GM18520 (cell line): ENCODE measurements around the gene TNFAIP8.

Experiments used
- ATAC-seq: cut with Tn5 transposase; IDR thresholded peaks from one replicate; pipeline ENCODE4 v1.9.1; 2021; ENCODE audit not compliant: unreplicated experiment

Gene TNFAIP8

DNA sequence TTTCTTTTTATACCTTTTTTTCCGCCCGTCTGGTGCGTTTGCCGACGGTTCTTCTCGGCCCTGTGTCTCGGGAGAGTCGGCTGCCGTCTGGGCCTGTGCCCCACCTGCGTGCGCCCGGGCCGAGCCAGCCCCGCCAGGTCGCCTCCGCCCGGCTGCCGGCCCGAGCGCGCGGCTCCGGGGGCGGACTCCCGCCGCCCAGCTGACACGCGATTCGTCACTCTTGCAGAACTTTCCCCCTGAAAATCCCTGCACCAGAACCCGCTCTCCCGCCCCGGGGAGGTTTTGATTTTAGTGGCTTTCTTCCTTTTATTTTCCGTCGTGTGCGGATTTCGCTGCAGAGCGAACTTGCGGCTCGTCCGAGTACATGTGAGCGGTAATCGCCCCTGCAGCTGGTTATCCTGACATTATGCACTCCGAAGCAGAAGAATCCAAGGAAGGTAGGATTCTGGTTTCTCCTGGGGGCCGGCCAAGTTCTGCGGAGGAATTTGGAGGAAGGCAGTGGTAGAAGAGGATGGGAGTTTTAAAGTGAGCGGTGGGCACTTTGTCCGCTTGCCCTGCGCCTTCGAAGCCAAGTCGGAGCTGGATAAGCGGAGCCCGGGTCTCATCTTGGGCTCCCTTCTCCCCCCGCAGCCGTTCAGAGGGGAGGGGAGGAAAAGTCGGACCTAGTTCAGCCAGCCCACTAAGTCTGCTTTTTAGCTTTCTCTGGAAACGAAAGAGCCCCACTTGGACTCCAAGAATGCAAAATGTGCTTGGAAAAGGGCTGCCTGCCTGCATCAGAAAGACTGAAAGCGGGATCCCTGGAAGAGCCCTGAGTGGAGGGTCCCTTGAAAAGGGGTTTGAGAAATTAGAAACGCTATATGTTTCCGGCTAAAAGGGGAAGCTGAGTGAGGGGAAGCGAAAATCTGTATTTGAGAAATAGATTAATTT is at the start of gene TNFAIP8:
Gene TNFAIP8, plus strand, starts transcription at position 335 of the 927 bp plus-strand sequence. Its CDS starts 72 bp downstream, at position 407.
- ATAC-seq: peak; percentile 23

DNA sequence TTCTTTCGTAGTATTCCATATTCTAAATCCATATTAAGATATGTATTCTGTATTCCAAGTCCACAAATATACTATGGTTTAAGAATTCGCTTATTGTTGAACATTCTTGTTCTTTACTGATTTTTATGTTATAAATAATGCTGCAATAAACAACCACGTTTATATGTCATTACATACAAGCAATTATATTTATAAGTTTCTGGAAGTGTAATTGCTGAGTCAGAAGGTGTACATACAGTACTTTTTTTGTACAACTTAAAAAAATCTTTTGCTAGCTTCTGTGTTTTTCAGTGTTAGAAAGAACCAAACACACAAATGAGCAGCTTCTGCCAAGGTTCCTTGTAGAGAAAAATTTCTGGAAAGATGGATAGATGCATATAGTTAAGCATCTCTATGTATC is 48.6 kb upstream of the TNFAIP8 start:
- no peak for ATAC-seq

DNA sequence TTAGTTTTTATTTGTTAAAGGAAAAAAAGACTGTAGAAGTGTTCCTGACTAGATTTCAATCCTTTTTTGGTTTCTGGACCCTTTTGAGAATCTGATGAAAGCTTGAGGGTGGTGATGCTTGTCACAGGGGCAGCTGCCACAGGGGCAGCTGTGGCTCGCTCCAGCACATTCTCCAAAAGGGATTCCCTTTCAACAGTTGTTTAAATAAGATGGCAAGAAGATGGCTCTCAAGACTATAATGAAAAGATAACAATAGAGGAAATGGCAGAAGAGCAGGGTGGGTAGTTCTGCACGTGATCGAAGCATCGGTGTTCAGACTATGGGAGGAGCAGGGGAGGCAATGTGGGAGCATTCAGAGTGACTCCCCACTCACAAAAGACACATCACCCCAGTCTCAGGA is 46.5 kb upstream of the TNFAIP8 start:
- ATAC-seq: no peak

DNA sequence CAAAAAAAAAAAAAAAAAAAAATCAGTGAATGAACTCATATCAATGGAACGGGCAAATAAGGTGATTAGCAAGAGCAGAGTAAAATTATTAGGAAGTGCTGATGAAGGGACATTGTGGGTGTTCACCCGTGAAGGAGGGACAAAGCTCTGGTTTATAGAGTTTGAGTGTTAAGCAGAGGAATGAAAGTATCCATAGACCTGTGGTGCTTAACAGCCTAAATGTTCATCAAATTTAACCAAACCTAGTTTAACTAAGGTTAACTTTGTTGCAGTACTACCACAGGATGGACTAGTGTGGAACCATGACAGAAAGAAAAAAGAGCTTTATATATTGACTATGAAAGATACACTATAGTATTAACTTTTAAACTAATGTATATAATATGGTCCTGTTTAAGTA is 44.1 kb upstream of the TNFAIP8 start:
- ATAC-seq: no peak

DNA sequence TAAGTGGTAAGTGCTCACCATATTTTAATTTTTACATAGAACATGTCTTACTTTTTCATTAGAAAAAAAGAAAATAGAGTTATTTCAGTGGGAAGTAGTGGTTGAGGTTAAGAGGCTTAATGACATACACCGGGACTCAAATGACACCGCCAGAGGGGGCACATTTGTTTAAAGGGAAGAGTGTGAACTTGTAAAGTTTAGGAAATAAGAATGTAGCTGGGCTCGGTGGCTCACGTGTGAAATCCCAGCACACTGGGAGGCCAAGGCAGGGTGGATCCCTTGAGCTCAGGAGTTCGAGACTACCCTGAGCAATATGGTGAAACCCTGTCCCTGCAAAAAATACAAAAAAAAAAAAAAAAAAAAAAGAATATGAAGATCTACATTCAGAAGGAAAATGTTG is 43.4 kb upstream of the TNFAIP8 start:
- no peak for ATAC-seq

DNA sequence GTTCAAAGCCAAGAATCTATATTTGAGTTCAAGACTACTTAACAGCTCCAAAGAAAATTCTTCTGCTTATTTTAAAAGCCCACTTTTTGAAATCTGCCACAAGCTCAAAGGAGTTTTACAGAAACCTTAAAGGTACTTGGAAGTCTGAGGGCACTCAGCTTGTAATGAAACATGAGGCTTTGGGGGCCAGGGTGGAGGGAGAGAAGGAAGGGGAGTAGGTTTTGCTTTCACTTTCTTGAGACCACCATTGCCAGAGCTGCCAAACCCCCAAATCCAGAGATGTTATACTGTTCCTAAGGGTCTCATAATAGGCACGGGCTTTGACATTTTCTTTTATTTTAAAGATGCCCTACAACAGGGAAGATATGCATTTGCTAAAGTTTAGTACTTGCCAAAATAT is 42.6 kb upstream of the TNFAIP8 start:
- ATAC-seq: no peak

DNA sequence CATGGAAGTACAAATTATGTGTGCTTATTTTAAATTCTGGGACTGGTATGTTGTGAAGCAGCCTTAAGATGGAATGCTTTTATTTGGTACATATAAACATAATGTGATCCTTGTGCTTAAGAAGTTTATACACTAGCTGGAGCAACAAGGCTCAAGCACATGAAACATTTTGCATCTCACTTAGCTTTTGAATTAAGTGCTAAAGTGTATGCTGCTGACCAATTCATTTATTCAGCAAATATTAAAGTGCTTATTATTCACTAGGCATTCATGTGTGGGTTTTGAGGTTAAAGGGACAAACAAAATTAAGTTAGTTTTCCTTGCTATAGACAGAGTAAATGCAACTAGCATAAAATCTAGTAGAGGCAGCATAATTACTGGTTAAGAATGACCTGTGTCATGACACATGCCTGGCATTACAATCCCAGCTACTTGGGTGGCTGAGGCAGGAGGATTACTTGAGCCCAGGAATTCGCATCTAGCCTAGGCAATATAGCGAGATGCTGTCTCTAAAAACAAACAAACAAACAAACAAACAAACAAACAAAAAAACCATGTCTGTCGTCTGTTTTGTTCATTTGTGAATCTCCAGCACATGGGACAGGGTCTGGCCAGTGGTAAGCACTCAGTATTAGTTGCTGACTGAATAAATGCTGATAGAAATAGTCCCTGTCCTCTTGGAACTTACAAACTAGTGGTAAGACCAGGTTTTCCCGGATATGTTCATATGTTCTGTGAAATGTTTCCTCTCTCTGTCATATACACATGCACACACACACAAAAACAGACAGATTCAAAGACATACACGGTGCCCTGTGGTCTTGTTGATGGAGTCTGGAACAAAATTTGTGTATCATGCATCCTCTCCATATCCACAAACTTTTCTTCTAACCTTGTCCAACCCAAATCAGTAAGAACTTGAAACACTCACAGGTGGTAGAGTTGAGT is 41.9 kb upstream of the TNFAIP8 start:
- ATAC-seq: no peak

DNA sequence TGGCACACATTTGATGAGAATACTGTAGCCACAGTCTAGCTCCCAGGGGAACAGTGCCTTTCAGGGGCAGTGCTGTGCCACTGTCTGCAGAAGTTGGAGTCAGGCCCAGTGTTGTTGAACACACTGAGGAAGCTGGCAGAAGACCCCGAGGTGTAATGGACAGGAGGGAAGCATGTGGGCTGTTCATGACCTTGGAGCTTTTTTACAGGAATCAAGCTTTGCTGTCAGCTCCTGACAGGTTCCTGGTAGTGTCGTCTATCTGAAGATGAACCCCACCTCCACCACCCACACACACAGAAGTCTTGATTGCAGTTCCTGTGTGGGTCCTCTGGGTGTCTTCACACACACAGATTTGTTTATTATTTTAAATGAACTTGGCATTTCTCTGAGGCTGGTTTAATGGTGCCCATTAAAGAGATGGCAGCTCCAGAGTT is 40.3 kb upstream of the TNFAIP8 start:
- peak; percentile 67 for ATAC-seq

DNA sequence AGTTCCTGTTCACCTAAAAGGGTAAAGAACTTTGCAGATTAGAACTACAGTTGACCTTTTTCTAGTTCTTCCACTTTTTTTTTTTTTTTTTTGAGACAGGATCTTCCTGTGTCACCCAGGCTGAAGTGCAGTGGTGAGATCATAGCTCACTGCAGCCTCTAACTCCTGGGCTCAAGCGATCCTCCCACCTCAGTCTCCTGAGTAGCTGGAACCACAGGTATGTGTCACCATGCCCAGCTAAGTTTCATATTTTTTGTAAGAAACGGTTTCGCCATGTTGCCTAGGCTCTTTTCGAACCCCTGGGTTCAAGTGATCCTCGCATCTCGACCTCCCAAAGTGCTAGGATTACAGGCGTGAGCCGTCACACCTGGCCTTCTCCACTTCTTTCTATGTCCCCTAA is 39.7 kb upstream of the TNFAIP8 start:
- ATAC-seq: no peak

DNA sequence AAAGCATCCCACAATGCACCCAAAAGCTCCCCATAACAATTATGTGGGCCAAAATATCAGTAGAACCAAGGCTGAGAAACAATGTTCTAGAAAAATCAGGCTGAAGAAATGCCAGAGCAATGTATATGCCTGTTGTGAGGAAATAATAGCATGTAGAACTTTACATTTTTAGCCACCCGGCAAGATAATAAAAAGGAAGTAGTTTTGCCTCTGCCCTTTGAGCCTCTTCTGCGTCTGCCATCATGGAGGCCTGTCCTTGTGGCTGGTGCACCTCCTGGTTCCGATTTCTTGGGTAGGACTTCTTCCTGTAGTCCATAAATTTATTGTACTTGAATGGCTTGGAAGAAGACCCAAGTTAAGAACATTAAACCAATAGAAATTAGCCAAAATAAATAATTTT is 38.9 kb upstream of the TNFAIP8 start:
- no peak for ATAC-seq

DNA sequence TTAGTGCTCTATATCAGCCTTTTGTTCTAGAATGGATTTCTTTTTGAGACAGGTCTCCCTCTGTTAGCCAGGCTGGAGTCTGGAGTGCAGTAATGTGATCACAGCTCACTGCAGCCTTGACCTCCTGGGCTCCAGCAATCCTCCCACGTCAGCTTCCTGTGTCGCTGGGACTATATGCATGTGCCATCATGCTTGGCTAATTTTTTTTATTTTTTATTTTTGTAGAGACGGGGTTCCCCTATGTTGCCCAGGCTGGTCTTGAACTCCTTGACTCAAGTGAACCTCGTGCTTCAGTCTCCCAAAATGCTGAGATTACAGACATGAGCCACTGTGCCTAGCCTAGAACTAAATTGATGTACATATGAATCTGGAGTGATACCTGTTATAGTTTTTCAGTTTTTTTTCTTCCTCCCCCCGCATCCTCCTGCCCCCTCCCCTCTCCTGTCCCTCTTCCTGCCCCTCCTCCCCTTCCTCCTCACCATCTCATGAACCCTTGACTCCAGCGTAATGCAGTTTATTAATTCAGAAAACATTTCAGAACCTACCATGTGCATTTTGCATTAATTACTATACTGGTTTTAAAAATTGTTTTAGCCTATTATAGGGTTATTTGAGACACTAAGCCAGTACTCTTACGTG is 37.4 kb upstream of the TNFAIP8 start:
- ATAC-seq: peak; percentile 44

DNA sequence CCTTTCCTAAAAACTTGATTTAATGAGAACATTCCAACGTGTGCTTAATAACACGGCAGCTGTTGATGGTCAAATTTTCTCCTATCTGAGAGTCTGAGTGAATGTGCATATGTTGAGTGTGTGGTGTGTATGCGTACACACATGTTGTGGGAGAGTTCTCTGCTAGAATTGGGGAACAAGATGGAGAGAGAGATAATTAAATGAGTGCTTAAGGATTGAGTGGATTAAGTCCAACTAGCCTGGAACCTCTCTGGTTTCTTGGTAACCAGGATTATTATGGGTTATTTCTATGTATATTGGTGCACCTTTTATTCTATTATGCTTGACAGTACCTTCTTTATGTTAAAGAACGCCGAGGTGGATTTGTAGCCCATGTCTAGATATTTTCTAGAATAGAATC is 36.4 kb upstream of the TNFAIP8 start:
- no peak for ATAC-seq

DNA sequence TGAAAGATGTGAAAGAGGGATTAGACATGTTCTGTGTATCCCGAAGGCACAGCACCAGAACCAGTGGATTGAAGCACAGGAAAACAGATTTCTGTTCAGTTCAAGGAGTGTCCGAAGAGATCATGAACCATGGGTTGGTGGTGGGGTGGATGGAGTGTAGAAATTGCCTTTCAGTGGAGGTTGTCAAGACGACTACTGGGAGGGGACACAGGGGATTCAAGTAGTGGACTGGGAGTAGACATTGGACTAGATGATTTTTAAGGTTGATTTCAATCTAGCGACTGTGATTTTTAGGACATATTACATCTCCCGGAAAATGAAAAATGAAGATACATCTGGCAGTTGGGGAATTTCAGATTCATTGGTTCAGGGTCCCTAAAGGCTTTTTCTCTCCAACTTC is 35.9 kb upstream of the TNFAIP8 start:
- no peak for ATAC-seq

DNA sequence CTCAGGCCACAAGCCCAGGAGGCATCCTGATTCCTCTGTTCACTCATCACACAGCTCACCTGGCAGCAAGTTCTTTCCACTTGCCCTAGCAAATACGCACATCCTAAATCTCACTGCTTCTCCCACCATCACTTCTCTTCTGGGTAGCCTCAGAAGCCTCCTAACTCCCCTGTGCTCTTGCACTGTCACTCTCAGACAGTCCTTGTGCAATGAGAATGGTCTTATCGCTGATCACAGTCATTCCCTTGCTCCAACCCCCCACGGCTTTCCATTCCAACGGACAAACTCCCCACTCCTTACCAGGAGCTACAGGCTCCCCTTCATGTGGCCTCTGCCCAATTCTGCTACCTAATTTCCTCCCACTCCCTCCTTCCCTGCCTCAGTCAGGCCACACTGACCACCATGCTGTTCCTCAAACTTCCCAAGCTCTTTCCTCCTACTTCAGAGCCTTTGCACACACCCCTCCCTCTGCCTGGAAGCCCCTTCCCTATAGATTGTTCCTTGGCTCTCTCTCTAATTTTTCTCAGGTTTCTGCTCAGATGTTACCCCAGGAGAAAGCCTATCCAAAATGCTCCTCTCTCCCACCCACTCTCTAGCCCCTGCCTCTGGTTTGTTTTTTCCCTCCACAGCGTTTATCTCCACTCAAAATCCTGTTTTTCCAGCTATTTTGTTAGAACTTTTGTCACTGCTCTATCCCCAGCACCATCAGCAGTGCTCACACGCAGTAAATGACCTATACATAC is 34.1 kb upstream of the TNFAIP8 start:
- ATAC-seq: no peak

DNA sequence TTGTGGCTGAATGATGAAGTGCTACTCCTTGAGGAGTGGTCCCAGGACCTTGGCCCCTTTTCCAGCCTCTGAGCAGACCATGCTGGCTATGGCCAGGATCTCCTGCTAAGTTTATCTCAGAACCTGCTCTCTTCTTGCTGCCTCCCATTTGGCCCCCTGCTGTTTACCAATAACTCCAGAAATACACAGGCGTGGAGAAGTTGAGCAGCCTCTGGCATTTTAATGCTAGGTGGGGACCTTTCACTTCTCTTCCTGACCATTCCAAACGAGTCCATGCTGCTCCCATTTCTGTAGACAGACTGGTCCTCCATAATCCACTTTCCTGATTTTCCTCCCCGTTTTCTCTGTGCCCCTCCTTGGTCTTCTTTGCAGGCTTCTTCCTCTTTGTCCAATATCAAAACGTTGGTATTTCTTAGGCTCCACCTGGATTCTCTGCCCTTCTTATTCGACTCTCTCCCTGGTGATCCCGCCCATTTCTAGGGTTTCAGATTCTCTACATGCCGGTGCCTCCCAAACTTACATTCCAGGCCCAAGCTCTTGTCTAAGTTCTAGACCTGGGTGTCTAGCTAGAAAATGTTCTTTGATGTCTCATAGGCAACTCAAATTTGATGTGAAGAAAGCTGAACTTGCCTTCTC is 33.4 kb upstream of the TNFAIP8 start:
- ATAC-seq: no peak

DNA sequence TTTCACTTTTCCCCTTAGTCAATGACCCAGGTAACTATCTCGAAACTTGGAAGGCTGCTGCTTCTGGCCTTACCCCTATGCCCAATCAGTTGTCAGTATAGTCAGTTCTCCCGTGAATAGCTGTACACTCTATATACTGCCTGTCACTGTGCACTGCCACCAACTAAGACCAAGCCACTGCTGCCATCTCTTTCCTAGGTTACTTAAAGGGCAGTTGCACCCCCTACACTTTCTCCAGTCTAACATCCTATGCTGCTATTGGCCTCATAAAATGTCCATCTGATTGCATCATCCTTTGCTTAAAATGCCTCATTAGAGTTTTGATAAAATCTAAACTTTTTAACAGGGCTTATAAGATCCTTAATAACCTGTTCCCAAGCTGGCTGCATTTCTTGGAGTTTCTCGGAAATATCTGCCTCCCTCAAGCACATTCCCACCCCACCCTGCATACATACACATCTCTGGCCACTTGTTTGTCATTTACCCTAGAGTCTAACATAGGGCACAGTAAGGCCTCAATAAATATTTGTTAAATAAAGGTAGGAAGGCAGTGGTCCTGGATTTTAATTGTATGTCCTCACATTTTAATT is 32.8 kb upstream of the TNFAIP8 start:
- ATAC-seq: no peak

DNA sequence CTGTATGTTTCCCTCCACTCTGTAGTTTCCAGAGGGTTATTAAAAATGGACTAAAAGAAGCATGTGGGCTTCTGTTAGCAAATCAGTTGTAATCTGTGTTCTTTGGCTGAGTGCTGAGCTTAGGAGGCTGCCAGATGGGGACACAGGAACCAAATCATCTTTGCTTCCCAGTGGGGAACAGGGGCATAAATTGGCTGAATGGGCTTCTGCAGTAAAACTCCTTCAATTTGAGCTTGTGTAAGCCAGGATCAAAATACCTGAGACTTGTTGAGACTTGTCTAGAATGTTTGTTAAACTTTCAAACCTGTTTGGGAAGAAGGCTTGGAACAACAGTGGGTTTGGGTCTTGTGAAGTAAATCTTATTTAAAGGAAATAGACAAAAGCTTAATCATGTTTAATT is 32.2 kb upstream of the TNFAIP8 start:
- ATAC-seq: no peak

DNA sequence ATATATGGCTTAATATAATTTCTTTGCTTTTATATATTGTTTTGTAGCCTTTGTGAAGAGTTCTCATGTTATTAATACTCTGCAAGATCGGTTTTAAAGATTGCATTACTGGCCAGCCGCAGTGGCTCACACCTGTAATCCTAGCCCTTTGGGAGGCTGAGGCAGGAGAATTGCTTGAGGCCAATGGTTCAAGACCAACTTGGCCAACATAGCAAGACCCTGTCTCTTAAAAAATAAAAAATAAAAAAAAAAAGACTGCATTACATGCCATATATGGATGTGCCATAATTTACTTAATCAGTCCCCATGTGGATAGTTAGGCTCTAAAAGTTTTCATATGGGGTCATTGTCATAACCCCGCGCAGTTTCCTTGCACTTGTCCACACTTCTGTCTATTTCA is 31.0 kb upstream of the TNFAIP8 start:
- no peak for ATAC-seq

DNA sequence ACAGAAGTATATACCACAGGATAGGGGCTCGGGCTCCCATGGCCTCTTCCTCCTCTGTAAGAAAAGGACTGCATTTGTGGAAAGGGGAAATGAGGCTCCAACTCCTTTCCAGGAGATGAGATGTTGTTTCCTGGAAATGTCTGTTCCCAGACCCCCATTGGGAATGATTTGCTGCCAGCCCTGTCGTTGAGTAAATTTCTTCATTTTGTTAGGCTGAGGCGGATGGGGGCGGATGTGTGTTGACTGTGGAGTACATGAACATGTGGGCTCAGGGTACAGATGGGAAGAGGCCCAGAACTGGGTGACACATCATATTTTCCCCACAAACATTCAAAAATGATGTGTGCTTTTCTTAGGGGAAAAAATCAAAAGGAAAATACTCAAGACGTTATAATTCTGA is 28.8 kb upstream of the TNFAIP8 start:
- no peak for ATAC-seq
